ENCODE data around the gene KRT7.

The KRT7 gene

GRCh38 chr12:52248541-52249461, 15.8 kb downstream of the KRT7 start:
- H3K4me2 ChIP-seq (ENCODE audit: low read depth, low read length), result peak overlapping the region; percentile 16; the same call in 1 of the 2 replicates
- H3K9me3 ChIP-seq (replicated peaks; ENCODE audit: insufficient read depth, low read length), result no peaks in the 10 kb centered on the region
- no peaks in the 10 kb centered on the region for H3K36me3 ChIP-seq (replicated peaks; ENCODE audit: insufficient read depth, low read length)
- H2AFZ ChIP-seq (ENCODE audit: low read length), result no peak overlapping the region
- H3F3A ChIP-seq (ENCODE audit: insufficient read depth, low read length), result no peaks in the 10 kb centered on the region
- H4K20me1 ChIP-seq (ENCODE audit: insufficient read depth, low read length), result no peaks in the 10 kb centered on the region
- H3K9ac ChIP-seq (ENCODE audit: low read length), result no peak overlapping the region
- H3K79me2 ChIP-seq (ENCODE audit: low read length), result no peaks in the 10 kb centered on the region
- DNase-seq, result no peak
- peaks cover 8% of the 10 kb centered on the region for H3K27me3 ChIP-seq (replicated peaks; ENCODE audit: insufficient read depth, low read length)
- H3K4me1 ChIP-seq (ENCODE audit: low read length), result peaks cover 5% of the 10 kb centered on the region; the same call in 1 of the 2 replicates
- H3K4me3 ChIP-seq (ENCODE audit: low read length), result no peak overlapping the region
- no peak overlapping the region for H3K27ac ChIP-seq (ENCODE audit: low read length)
- H3K9me2 ChIP-seq (replicated peaks; ENCODE audit: insufficient read depth, low read length), result no peaks in the 10 kb centered on the region
- TF ChIP-seq EZH2phosphoT487 (IDR thresholded peaks at IDR 0.05; ENCODE audit: low read length) (no peak), CTCF (IDR thresholded peaks at IDR 0.05; ENCODE audit: low read length) (no peak), EZH2 (optimal IDR thresholded peaks at IDR 0.05; ENCODE audit: low read depth, low read length) (no peak)

- no peak for DNase-seq
- no peak for TF ChIP-seq EZH2 (optimal IDR thresholded peaks at IDR 0.05; ENCODE audit: low read depth, low read length)
- no peak for TF ChIP-seq EZH2phosphoT487 (IDR thresholded peaks at IDR 0.05; ENCODE audit: low read length)
- TF ChIP-seq CTCF (IDR thresholded peaks at IDR 0.05; ENCODE audit: low read length), result no peak
- no peak overlapping the region for H3K4me3 ChIP-seq (ENCODE audit: low read length)
- H2AFZ ChIP-seq (ENCODE audit: low read length), result no peak overlapping the region
- H3K9me2 ChIP-seq (replicated peaks; ENCODE audit: insufficient read depth, low read length), result no peaks in the 10 kb centered on the region
- no peaks in the 10 kb centered on the region for H3K36me3 ChIP-seq (replicated peaks; ENCODE audit: insufficient read depth, low read length)
- no peaks in the 10 kb centered on the region for H3K9me3 ChIP-seq (replicated peaks; ENCODE audit: insufficient read depth, low read length)
- H3K79me2 ChIP-seq (ENCODE audit: low read length), result no peaks in the 10 kb centered on the region
- H3F3A ChIP-seq (ENCODE audit: insufficient read depth, low read length), result no peaks in the 10 kb centered on the region
- H3K9ac ChIP-seq (ENCODE audit: low read length), result no peak overlapping the region
- no peaks in the 10 kb centered on the region for H4K20me1 ChIP-seq (ENCODE audit: insufficient read depth, low read length)
- H3K27me3 ChIP-seq (replicated peaks; ENCODE audit: insufficient read depth, low read length), result peaks cover 15% of the 10 kb centered on the region
- no peak overlapping the region for H3K27ac ChIP-seq (ENCODE audit: low read length)
- peaks cover 5% of the 10 kb centered on the region; the same call in 1 of the 2 replicates for H3K4me1 ChIP-seq (ENCODE audit: low read length)
- H3K4me2 ChIP-seq (ENCODE audit: low read depth, low read length), result peak overlapping the region; percentile 16; the same call in 1 of the 2 replicates
Observed at GRCh38 chr12:52249511-52250047, 16.5 kb downstream of the KRT7 start.

GRCh38 chr12:52250048-52250990, 17.3 kb downstream of the KRT7 start:
- H3K36me3 ChIP-seq (replicated peaks; ENCODE audit: insufficient read depth, low read length), result no peaks in the 10 kb centered on the region
- no peak overlapping the region for H3K4me3 ChIP-seq (ENCODE audit: low read length)
- TF ChIP-seq CTCF (IDR thresholded peaks at IDR 0.05; ENCODE audit: low read length) (no peak), EZH2phosphoT487 (IDR thresholded peaks at IDR 0.05; ENCODE audit: low read length) (no peak), EZH2 (optimal IDR thresholded peaks at IDR 0.05; ENCODE audit: low read depth, low read length) (no peak)
- H3K27ac ChIP-seq (ENCODE audit: low read length), result no peak overlapping the region
- H3K27me3 ChIP-seq (replicated peaks; ENCODE audit: insufficient read depth, low read length), result peaks cover 22% of the 10 kb centered on the region
- no peaks in the 10 kb centered on the region for H3F3A ChIP-seq (ENCODE audit: insufficient read depth, low read length)
- no peak overlapping the region for H3K9ac ChIP-seq (ENCODE audit: low read length)
- no peak overlapping the region for H3K4me2 ChIP-seq (ENCODE audit: low read depth, low read length)
- H3K9me3 ChIP-seq (replicated peaks; ENCODE audit: insufficient read depth, low read length), result no peaks in the 10 kb centered on the region
- no peak for DNase-seq
- H3K4me1 ChIP-seq (ENCODE audit: low read length), result peaks cover 5% of the 10 kb centered on the region; the same call in 1 of the 2 replicates
- no peaks in the 10 kb centered on the region for H4K20me1 ChIP-seq (ENCODE audit: insufficient read depth, low read length)
- no peaks in the 10 kb centered on the region for H3K79me2 ChIP-seq (ENCODE audit: low read length)
- no peak overlapping the region for H2AFZ ChIP-seq (ENCODE audit: low read length)
- no peaks in the 10 kb centered on the region for H3K9me2 ChIP-seq (replicated peaks; ENCODE audit: insufficient read depth, low read length)
